Liver (tissue), 3 donors: ENCODE data around the gene WNT3A.

Experiments
- ATF3 ChIP-seq: IDR thresholded peaks from 2 replicates; pipeline ENCODE4 v1.6.1; 2016; ENCODE audit warnings: antibody characterized with exemption
- CTCF ChIP-seq: fragments of 150-350 bp; IDR thresholded peaks from 2 replicates; pipeline ENCODE4 v1.5.1; 2017; ENCODE audit warnings: improper control_type of control experiment, low read depth, low read length; ENCODE audit not compliant: missing input control
- EGR1 ChIP-seq, 2 donors: IDR thresholded peaks; 2 replicates each; pipeline ENCODE4 v1.6.1; 2016 to 2018; ENCODE audit warnings: antibody characterized with exemption in 2 of 2, low read depth in 2 of 2
- FOXA1 ChIP-seq: IDR thresholded peaks from 2 replicates; pipeline ENCODE4 v1.6.1; 2016; ENCODE audit warnings: antibody characterized with exemption
- GABPA ChIP-seq, 2 donors: IDR thresholded peaks in 1 of 2; conservative IDR thresholded peaks in 1 of 2; 2 replicates each; pipeline ENCODE4 v1.6.1; 2016; ENCODE audit warnings: antibody characterized with exemption in 2 of 2, mild to moderate bottlenecking in 1 of 2, moderate library complexity in 1 of 2
- JUND ChIP-seq, 2 donors: IDR thresholded peaks; 2 replicates each; pipeline ENCODE4 v1.6.1; 2016; ENCODE audit warnings: antibody characterized with exemption in 2 of 2
- MAX ChIP-seq: IDR thresholded peaks from 2 replicates; pipeline ENCODE4 v1.6.1; 2016; ENCODE audit warnings: antibody characterized with exemption
- NR2F2 ChIP-seq: IDR thresholded peaks from 2 replicates; pipeline ENCODE4 v1.6.1; 2016; ENCODE audit warnings: antibody characterized with exemption
- RAD21 ChIP-seq, 2 donors: IDR thresholded peaks; 2 replicates each; pipeline ENCODE4 v1.6.1; 2016; ENCODE audit warnings: antibody characterized with exemption in 2 of 2, mild to moderate bottlenecking in 2 of 2
- REST ChIP-seq: IDR thresholded peaks from 2 replicates; pipeline ENCODE4 v1.6.1; 2016; ENCODE audit warnings: antibody characterized with exemption, mild to moderate bottlenecking
- RXRA ChIP-seq, 2 donors: IDR thresholded peaks; 2 replicates each; pipeline ENCODE4 v1.6.1; 2017 to 2018; ENCODE audit warnings: antibody characterized with exemption in 2 of 2, mild to moderate bottlenecking in 1 of 2
- SP1 ChIP-seq: IDR thresholded peaks from 2 replicates; pipeline ENCODE4 v1.6.1; 2018; ENCODE audit warnings: antibody characterized with exemption, mild to moderate bottlenecking
- TAF1 ChIP-seq: conservative IDR thresholded peaks from 2 replicates; pipeline ENCODE4 v1.6.1; 2016; ENCODE audit warnings: antibody characterized with exemption, mild to moderate bottlenecking
- YY1 ChIP-seq: IDR thresholded peaks from 2 replicates; pipeline ENCODE4 v1.6.1; 2016; ENCODE audit warnings: antibody characterized with exemption, mild to moderate bottlenecking
- donor health status: healthy.
- donor health status: healthy.

GRCh38 chr1:228038387-228039005 is 31.7 kb downstream of the WNT3A start:
- no peak for TF ChIP-seq CTCF
- no peak for TF ChIP-seq SP1
- TF ChIP-seq ATF3 = no peak
- TF ChIP-seq MAX = no peak
- no peak for TF ChIP-seq REST
- TF ChIP-seq NR2F2 = no peak
- no peak for TF ChIP-seq YY1
- no peak for TF ChIP-seq RAD21 (IDR thresholded peaks at IDR 0.05)
- TF ChIP-seq JUND (IDR thresholded peaks at IDR 0.05) = no peak
- no peak for TF ChIP-seq EGR1 (IDR thresholded peaks at IDR 0.05; ENCODE audit: low read depth in 2 of 2)
- no peak for TF ChIP-seq FOXA1
- no peak for TF ChIP-seq GABPA (IDR thresholded peaks at IDR 0.05 in 1 of 2, conservative IDR thresholded peaks at IDR 0.05 in 1 of 2)
- no peak for TF ChIP-seq TAF1
- TF ChIP-seq RXRA (IDR thresholded peaks at IDR 0.05) = no peak
